K562 (cell line): Measurements from ENCODE around the gene CYBRD1. TPM values are rescaled to one million over a fixed set of nuclear protein-coding genes. Genes with fewer than 3 reads are reported as not detected.

Experiments used
- ATAC-seq: fragments of 200-7000 bp; cut with Tn5 transposase; 3 replicates; pipeline ENCODE4 v1.9.1; 2020; ENCODE audit warnings: moderate library complexity
- BruUV-seq: library from RNA; stranded (reverse); fragments of 400-500 nt; replicated peaks from 2 replicates; lab custom pipeline; 2021; lab: Mats Ljungman, UMichigan
- CTCF ChIA-PET: fragments of 300-600 bp; formaldehyde crosslinking; extraction: SDS; loops from one replicate; lab custom pipeline; 2021; ENCODE audit warnings: low intra/inter-chr PET ratio; lab: Yijun Ruan, JAX
- POLR2A ChIA-PET: fragments of 300-600, 350-650 bp; sonication (Branson Sonifier 250); formaldehyde crosslinking; extraction: SDS; loops from one replicate; lab custom pipeline; 2021; ENCODE audit warnings: antibody characterized with exemption, inconsistent platforms; lab: Yijun Ruan, JAX
- DNase-seq, 4 experiments: peaks; one replicate each; pipeline versions ENCODE4 v3.0.0 to v3.0.0-alpha.2; 2011 to 2018; ENCODE audit warnings: low spot score in 3 of 4, mixed read lengths in 3 of 4; ENCODE audit errors: extremely low read depth in 1 of 4
- FAIRE-seq: peaks from 2 replicates; lab custom pipeline; 2011; peaks lifted over from hg19 to GRCh38; lab: Jason Lieb, UNC
- H2AFZ ChIP-seq: 2 replicates; pipeline ENCODE4 v1.6.0; 2011; ENCODE audit warnings: low read depth, low read length, control low read depth, inconsistent platforms
- H3K27ac ChIP-seq: fragments of 200-600 bp; 3 replicates; pipeline ENCODE4 v1.8.0; 2011; ENCODE audit warnings: low read depth, mild to moderate bottlenecking, control low read depth, inconsistent platforms, low read length, moderate library complexity, mixed read lengths; ENCODE audit errors: extremely low read depth
- H3K27me3 ChIP-seq, 2 experiments: fragments of 300-600 bp in 1 of 2; 2 replicates in 1 of 2; 3 replicates in 1 of 2; pipeline versions ENCODE4 v1.6.0 to v1.8.0; 2011; ENCODE audit warnings: inconsistent platforms in 2 of 2, low read length in 2 of 2, mild to moderate bottlenecking in 1 of 2, mixed read lengths in 1 of 2, moderate library complexity in 1 of 2; ENCODE audit not compliant: control insufficient read depth in 2 of 2, insufficient read depth in 2 of 2
- H3K36me3 ChIP-seq: fragments of 300-600 bp; 3 replicates; pipeline ENCODE4 v1.8.0; 2011; ENCODE audit warnings: mild to moderate bottlenecking, low read length, inconsistent platforms; ENCODE audit not compliant: control insufficient read depth, insufficient read depth
- H3K4me1 ChIP-seq, 2 experiments: fragments of 200-600 bp in 1 of 2; replicated peaks in 1 of 2; 2 replicates in 1 of 2; 3 replicates in 1 of 2; pipeline versions ENCODE4 v1.5.1 to v1.8.0; 2011; ENCODE audit warnings: inconsistent platforms in 2 of 2, low read length in 2 of 2, mild to moderate bottlenecking in 1 of 2, mixed read lengths in 1 of 2, moderate library complexity in 1 of 2; ENCODE audit not compliant: control insufficient read depth in 2 of 2, insufficient read depth in 2 of 2
- H3K4me2 ChIP-seq: 2 replicates; pipeline ENCODE4 v1.6.1; 2011; ENCODE audit warnings: low read length, control low read depth, inconsistent platforms, mixed read lengths; ENCODE audit not compliant: insufficient read depth
- H3K4me3 ChIP-seq: fragments of 200-600 bp; sonication (generic), shearing (Covaris generic); 2 replicates; pipeline ENCODE4 v1.5.1; 2016; ENCODE audit warnings: control low read depth, inconsistent platforms
- H3K79me2 ChIP-seq: fragments of 200-600 bp; 3 replicates; pipeline ENCODE4 v1.8.0; 2011; ENCODE audit warnings: low read length, inconsistent platforms; ENCODE audit not compliant: control insufficient read depth, insufficient read depth
- H3K9ac ChIP-seq, 2 experiments: 2 replicates each; pipeline versions ENCODE4 v1.6.0 to v1.6.1; 2011; ENCODE audit warnings: low read depth in 2 of 2, low read length in 2 of 2, control low read depth in 1 of 2, inconsistent platforms in 1 of 2, mild to moderate bottlenecking in 1 of 2, mixed read lengths in 1 of 2; ENCODE audit not compliant: insufficient read depth in 1 of 2
- H3K9me1 ChIP-seq: one replicate; pipeline ENCODE4 v1.6.0; 2011; ENCODE audit warnings: inconsistent platforms, mild to moderate bottlenecking, low read length, moderate library complexity; ENCODE audit not compliant: control insufficient read depth, insufficient read depth
- H3K9me3 ChIP-seq: replicated peaks from 2 replicates; pipeline ENCODE4 v1.5.1; 2011; ENCODE audit warnings: low read depth, low read length, inconsistent platforms; ENCODE audit not compliant: control insufficient read depth, insufficient read depth
- H4K20me1 ChIP-seq: replicated peaks from 2 replicates; pipeline ENCODE4 v1.6.1; 2011; ENCODE audit warnings: low read length, inconsistent platforms, mixed read lengths; ENCODE audit not compliant: control insufficient read depth, insufficient read depth
- BACH1 ChIP-seq: fragments of 200-800 bp; sonication (Bioruptor generic); IDR thresholded peaks from 2 replicates; pipeline ENCODE4 v1.6.1; 2016; ENCODE audit warnings: missing genetic modification characterization, missing compliant biosample characterization
- BHLHE40 ChIP-seq: IDR thresholded peaks from 2 replicates; pipeline ENCODE4 v1.6.1; 2011; ENCODE audit warnings: low read length, improper control_type of control experiment
- HDAC1 ChIP-seq, 2 experiments: fragments of 450-650 bp; IDR thresholded peaks; 2 replicates each; pipeline ENCODE4 v1.6.1; 2016 to 2017; ENCODE audit warnings: inconsistent platforms in 1 of 2, mild to moderate bottlenecking in 1 of 2, moderate library complexity in 1 of 2
- MTA1 ChIP-seq: fragments of 450-650 bp; IDR thresholded peaks from 2 replicates; pipeline ENCODE4 v1.6.1; 2017; ENCODE audit warnings: borderline replicate concordance
- NFE2L1 ChIP-seq: fragments of 450-650 bp; IDR thresholded peaks from 2 replicates; pipeline ENCODE4 v1.6.1; 2016; ENCODE audit warnings: missing genetic modification characterization, low read depth, mild to moderate bottlenecking, missing compliant biosample characterization, moderate library complexity, borderline replicate concordance
- NR1H2 ChIP-seq: sonication (generic); formaldehyde crosslinking; IDR thresholded peaks from 2 replicates; pipeline ENCODE4 v1.4.0; 2020; ENCODE audit warnings: mild to moderate bottlenecking, missing genetic modification reagents
- NRF1 ChIP-seq, 2 experiments: fragments of 450-650 bp; IDR thresholded peaks in 1 of 2; conservative IDR thresholded peaks in 1 of 2; 2 replicates each; pipeline ENCODE4 v1.6.1; 2014; ENCODE audit warnings: mild to moderate bottlenecking in 2 of 2
- PCBP1 ChIP-seq: fragments of 200-400 bp; formaldehyde crosslinking; IDR thresholded peaks from 2 replicates; pipeline ENCODE4 v1.6.1; 2018; ENCODE audit warnings: mild to moderate bottlenecking, low read depth, low read length; ENCODE audit not compliant: poor library complexity, severe bottlenecking
- RB1 ChIP-seq: fragments of 450-650 bp; IDR thresholded peaks from 2 replicates; pipeline ENCODE4 v1.6.1; 2017; ENCODE audit warnings: low read depth, mild to moderate bottlenecking
- RBFOX2 ChIP-seq: fragments of 200-400 bp; formaldehyde crosslinking; IDR thresholded peaks from 2 replicates; pipeline ENCODE4 v1.6.1; 2017; ENCODE audit warnings: low read depth, mild to moderate bottlenecking, low read length, moderate library complexity
- TBL1XR1 ChIP-seq, 2 experiments: IDR thresholded peaks; 2 replicates each; pipeline ENCODE4 v1.6.1; 2012; ENCODE audit warnings: improper control_type of control experiment in 2 of 2, low read length in 2 of 2, mild to moderate bottlenecking in 1 of 2
- TCF3 ChIP-seq: sonication (generic); formaldehyde crosslinking; IDR thresholded peaks from 2 replicates; pipeline ENCODE4 v1.4.0; 2020; ENCODE audit warnings: mild to moderate bottlenecking, missing genetic modification reagents
- ZC3H11A ChIP-seq: IDR thresholded peaks from 2 replicates; pipeline ENCODE4 v1.6.1; 2012; ENCODE audit warnings: low read depth, low read length, improper control_type of control experiment
- ZNF124 ChIP-seq: sonication (generic); formaldehyde crosslinking; IDR thresholded peaks from 2 replicates; pipeline ENCODE4 v1.8.1; 2022; ENCODE audit warnings: missing genetic modification reagents
- ZNF165 ChIP-seq: fragments of 250-450 bp; sonication (Bioruptor Pico); IDR thresholded peaks from 2 replicates; pipeline ENCODE4 v1.4.0; 2020; ENCODE audit warnings: borderline replicate concordance
- ZNF324 ChIP-seq: fragments of 250-450 bp; sonication (Bioruptor Pico); IDR thresholded peaks from 2 replicates; pipeline ENCODE4 v1.4.0; 2020; ENCODE audit warnings: mild to moderate bottlenecking
- ZNF444 ChIP-seq: fragments of 250-450 bp; sonication (Bioruptor Pico); IDR thresholded peaks from 2 replicates; pipeline ENCODE4 v1.4.0; 2020; ENCODE audit warnings: mild to moderate bottlenecking, moderate library complexity
- in situ Hi-C: fragments of 300-500 bp; cut with MboI; formaldehyde crosslinking; loops from 4 replicates; pipeline ENCODE4 v1.15.0; 2018; ENCODE audit warnings: inconsistent platforms, mixed read lengths
- intact Hi-C: fragments of 100-400 bp; cut with micrococcal nuclease; formaldehyde crosslinking; loops from 2 replicates; pipeline ENCODE4 v1.14.2; 2022
- polyA plus RNA-seq, 8 experiments: library from polyadenylated mRNA; depleted of rRNA in 4 of 8; stranded (reverse) in 5 of 8; unstranded in 3 of 8; fragments of >200 nt; fragmentation: Nextera tagmentation in 2 of 8; fragmentation: Illumina TruSeq in 1 of 8; extraction: Ambion mirVana in 2 of 8; extraction: Trizol in 1 of 8; gene quantifications; 2 replicates each; pipeline versions ENCODE4 v1.2.1 to v1.2.3, GENCODE V29; 2011 to 2014; ENCODE audit warnings: inconsistent platforms in 1 of 8, missing spikeins in 1 of 8
- total RNA-seq, 7 experiments: library from RNA; depleted of rRNA in 6 of 7; stranded (reverse); fragments of >200 nt in 6 of 7; fragmentation: Illumina TruSeq in 2 of 7; extraction: Trizol in 2 of 7; gene quantifications; 2 replicates each; pipeline versions ENCODE4 v1.2.1 to v1.2.3, GENCODE V29; 2011 to 2021; ENCODE audit warnings: low replicate concordance in 1 of 7
- TF ChIP-seq, protein P1 (sequence below), 2 experiments: IDR thresholded peaks; 2 replicates each; pipeline ENCODE4 v1.6.1; 2012; ENCODE audit warnings: improper control_type of control experiment in 2 of 2, low read depth in 2 of 2, low read length in 2 of 2, borderline replicate concordance in 1 of 2
- TF ChIP-seq, protein P2 (sequence below), 3 experiments: fragments of 200-800 bp in 1 of 3; fragments of 250-450 bp in 1 of 3; fragments of 450-650 bp in 1 of 3; sonication (Bioruptor Pico) in 1 of 3; sonication (Bioruptor generic) in 1 of 3; formaldehyde crosslinking in 1 of 3; IDR thresholded peaks; 2 replicates each; pipeline versions ENCODE4 v1.6.1 to v1.8.0; 2016 to 2022; ENCODE audit warnings: mild to moderate bottlenecking in 2 of 3, missing genetic modification characterization in 2 of 3, missing compliant biosample characterization in 1 of 3, moderate library complexity in 1 of 3

CYBRD1 gene
- total and polyA plus RNA-seq, 9 of the 15 experiments (the other 6 are each of a cell fraction or from before 2014, with no cell fraction given), result 9.6 to 22.4 (median 15.6) TPM

DNA sequence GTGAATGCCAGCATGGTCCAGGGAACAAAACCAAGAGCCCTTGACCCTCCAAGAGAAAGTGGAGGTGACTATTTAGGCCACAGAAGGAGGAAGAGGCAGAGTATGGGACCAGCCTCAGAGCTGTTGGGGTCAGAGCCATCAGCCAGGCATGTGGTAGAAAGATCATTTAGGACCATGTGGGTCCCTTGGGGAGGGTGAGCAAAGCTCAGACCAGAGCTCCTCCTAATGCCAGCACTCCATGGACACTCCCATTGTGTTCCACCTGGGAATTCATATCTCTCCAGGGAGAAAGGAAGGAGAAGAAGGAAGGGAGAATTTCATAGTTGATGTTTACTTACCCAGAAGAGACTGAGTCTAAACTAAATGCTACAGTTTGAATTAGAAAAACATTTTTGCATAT, 73.2 kb downstream of the CYBRD1 start:
- Histone ChIP-seq H3K4me1 (no peaks in the 10 kb centered on the region), H3K4me3 (no peak overlapping the region), H3K9me1 (no peaks in the 10 kb centered on the region), H2AFZ (no peak overlapping the region), H3K9ac (no peak overlapping the region), H3K9me3 (no peaks in the 10 kb centered on the region), H4K20me1 (no peaks in the 10 kb centered on the region), H3K79me2 (no peaks in the 10 kb centered on the region), H3K4me2 (no peak overlapping the region), H3K36me3 (no peaks in the 10 kb centered on the region), H3K27ac (no peak overlapping the region), H3K27me3 (peaks cover 4 to 6% of the 10 kb centered on the region in 2 experiments; a peak in 4 of 5 replicates)
- in situ Hi-C loops, result loop anchor here (5.0 to 25.0 kb wide), 2 partner anchors 107 to 867 kb away; no protein-coding TSS in a partner anchor
- intact Hi-C loops, result loop anchor here (5.0 kb wide), 4 partner anchors 92 to 532 kb away; partner anchors contain the start of gene DYNC1I2
- CTCF ChIA-PET, result no interaction called here
- BruUV-seq, result no TSS peak
- DNase-seq (no peak), ATAC-seq (no peak), FAIRE-seq (no peak)
- POLR2A ChIA-PET, result interaction anchor here (0.9 to 1.2 kb wide), 4 partner anchors 12 to 116 kb away, joined by 3 read pairs; partner anchors contain the start of gene DYNC1I2
- no peak for TF ChIP-seq ZNF444 (CRISPR knock-in tag)
- no peak for TF ChIP-seq ZNF324
- TF ChIP-seq, protein P1, sequence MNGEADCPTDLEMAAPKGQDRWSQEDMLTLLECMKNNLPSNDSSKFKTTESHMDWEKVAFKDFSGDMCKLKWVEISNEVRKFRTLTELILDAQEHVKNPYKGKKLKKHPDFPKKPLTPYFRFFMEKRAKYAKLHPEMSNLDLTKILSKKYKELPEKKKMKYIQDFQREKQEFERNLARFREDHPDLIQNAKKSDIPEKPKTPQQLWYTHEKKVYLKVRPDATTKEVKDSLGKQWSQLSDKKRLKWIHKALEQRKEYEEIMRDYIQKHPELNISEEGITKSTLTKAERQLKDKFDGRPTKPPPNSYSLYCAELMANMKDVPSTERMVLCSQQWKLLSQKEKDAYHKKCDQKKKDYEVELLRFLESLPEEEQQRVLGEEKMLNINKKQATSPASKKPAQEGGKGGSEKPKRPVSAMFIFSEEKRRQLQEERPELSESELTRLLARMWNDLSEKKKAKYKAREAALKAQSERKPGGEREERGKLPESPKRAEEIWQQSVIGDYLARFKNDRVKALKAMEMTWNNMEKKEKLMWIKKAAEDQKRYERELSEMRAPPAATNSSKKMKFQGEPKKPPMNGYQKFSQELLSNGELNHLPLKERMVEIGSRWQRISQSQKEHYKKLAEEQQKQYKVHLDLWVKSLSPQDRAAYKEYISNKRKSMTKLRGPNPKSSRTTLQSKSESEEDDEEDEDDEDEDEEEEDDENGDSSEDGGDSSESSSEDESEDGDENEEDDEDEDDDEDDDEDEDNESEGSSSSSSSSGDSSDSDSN (IDR thresholded peaks at IDR 0.05; ENCODE audit: borderline replicate concordance in 1 of 2, low read depth in 2 of 2, low read length in 2 of 2), result no peak
- TF ChIP-seq ZC3H11A, result no peak
- no peak for TF ChIP-seq MTA1
- no peak for TF ChIP-seq NFE2L1 (tag)
- no peak for TF ChIP-seq NR1H2 (CRISPR knock-in tag)
- no peak for TF ChIP-seq HDAC1 (IDR thresholded peaks at IDR 0.05)
- no peak for TF ChIP-seq TBL1XR1 (IDR thresholded peaks at IDR 0.05; ENCODE audit: low read length in 2 of 2)
- TF ChIP-seq BHLHE40, result no peak
- TF ChIP-seq, protein P2, sequence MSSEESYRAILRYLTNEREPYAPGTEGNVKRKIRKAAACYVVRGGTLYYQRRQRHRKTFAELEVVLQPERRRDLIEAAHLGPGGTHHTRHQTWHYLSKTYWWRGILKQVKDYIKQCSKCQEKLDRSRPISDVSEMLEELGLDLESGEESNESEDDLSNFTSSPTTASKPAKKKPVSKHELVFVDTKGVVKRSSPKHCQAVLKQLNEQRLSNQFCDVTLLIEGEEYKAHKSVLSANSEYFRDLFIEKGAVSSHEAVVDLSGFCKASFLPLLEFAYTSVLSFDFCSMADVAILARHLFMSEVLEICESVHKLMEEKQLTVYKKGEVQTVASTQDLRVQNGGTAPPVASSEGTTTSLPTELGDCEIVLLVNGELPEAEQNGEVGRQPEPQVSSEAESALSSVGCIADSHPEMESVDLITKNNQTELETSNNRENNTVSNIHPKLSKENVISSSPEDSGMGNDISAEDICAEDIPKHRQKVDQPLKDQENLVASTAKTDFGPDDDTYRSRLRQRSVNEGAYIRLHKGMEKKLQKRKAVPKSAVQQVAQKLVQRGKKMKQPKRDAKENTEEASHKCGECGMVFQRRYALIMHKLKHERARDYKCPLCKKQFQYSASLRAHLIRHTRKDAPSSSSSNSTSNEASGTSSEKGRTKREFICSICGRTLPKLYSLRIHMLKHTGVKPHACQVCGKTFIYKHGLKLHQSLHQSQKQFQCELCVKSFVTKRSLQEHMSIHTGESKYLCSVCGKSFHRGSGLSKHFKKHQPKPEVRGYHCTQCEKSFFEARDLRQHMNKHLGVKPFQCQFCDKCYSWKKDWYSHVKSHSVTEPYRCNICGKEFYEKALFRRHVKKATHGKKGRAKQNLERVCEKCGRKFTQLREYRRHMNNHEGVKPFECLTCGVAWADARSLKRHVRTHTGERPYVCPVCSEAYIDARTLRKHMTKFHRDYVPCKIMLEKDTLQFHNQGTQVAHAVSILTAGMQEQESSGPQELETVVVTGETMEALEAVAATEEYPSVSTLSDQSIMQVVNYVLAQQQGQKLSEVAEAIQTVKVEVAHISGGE (CRISPR knock-in tag; IDR thresholded peaks at IDR 0.05), result no peak
- no peak for TF ChIP-seq TCF3 (CRISPR knock-in tag)
- no peak for TF ChIP-seq RB1
- no peak for TF ChIP-seq ZNF124 (CRISPR knock-in tag)
- no peak for TF ChIP-seq BACH1
- TF ChIP-seq ZNF165, result no peak
- no peak for TF ChIP-seq PCBP1
- no peak for TF ChIP-seq NRF1 (conservative IDR thresholded peaks at IDR 0.05 in 1 of 2, IDR thresholded peaks at IDR 0.05 in 1 of 2)
- TF ChIP-seq RBFOX2, result no peak
